ENCODE data around the gene NEGR1. TPM values are rescaled to one million over a fixed set of nuclear protein-coding genes. Genes with fewer than 3 reads are reported as not detected.

NEGR1 gene
- total and polyA plus RNA-seq, 7 donors, result 0.69 to 69.2 (median 42.5) TPM

- Histone ChIP-seq H3K27me3 (no peaks in the 10 kb centered on the region), H3K9me3 (no peaks in the 10 kb centered on the region), H3K36me3 (no peaks in the 10 kb centered on the region), H3K27ac (no peak overlapping the region), H3K4me1 (no peaks in the 10 kb centered on the region), H3K4me3 (no peak overlapping the region)
- 33 to 54% methylated on average over 3 of the region's 3 CpGs for WGBS, 2 donors
- DNase-seq, result no peak
- no peak for TF ChIP-seq CTCF (IDR thresholded peaks at IDR 0.05)
- TF ChIP-seq EP300 (IDR thresholded peaks at IDR 0.05), result no peak
- no peak for TF ChIP-seq POLR2A (IDR thresholded peaks at IDR 0.05)
- no peak for TF ChIP-seq POLR2AphosphoS5 (IDR thresholded peaks at IDR 0.05)
- intact Hi-C loops (cut with DNase I), result no loop called here
Observed at GRCh38 chr1:71882226-71882625, 400.1 kb downstream of the NEGR1 start.

- no peak for DNase-seq
- Histone ChIP-seq H3K27me3 (no peaks in the 10 kb centered on the region), H3K4me1 (no peaks in the 10 kb centered on the region), H3K27ac (no peak overlapping the region), H3K4me3 (no peak overlapping the region), H3K9me3 (no peaks in the 10 kb centered on the region), H3K36me3 (no peaks in the 10 kb centered on the region)
- intact Hi-C loops (cut with DNase I), result no loop called here
- TF ChIP-seq POLR2AphosphoS5 (IDR thresholded peaks at IDR 0.05) (no peak), EP300 (IDR thresholded peaks at IDR 0.05) (no peak)
Observed at GRCh38 chr1:71881611-71882010, 400.7 kb downstream of the NEGR1 start.

GRCh38 chr1:71869326-71869725, 413.0 kb downstream of the NEGR1 start:
- TF ChIP-seq EP300 (IDR thresholded peaks at IDR 0.05) (no peak), POLR2A (IDR thresholded peaks at IDR 0.05) (no peak), POLR2AphosphoS5 (IDR thresholded peaks at IDR 0.05) (no peak), CTCF (IDR thresholded peaks at IDR 0.05) (no peak)

GRCh38 chr1:71862756-71863155, 419.6 kb downstream of the NEGR1 start:
- DNase-seq, result no peak
- Histone ChIP-seq H3K9me3 (peaks cover 0 to 3% (median 0%) of the 10 kb centered on the region in 4 donors), H3K4me1 (peaks cover 0 to 13% (median 0%) of the 10 kb centered on the region in 4 donors), H3K36me3 (no peaks in the 10 kb centered on the region), H3K27me3 (no peaks in the 10 kb centered on the region), H3K4me3 (no peak overlapping the region), H3K27ac (no peak overlapping the region)
- WGBS, 2 donors, result 80 to 83% methylated on average over 2 of the region's 2 CpGs
- TF ChIP-seq CTCF (IDR thresholded peaks at IDR 0.05) (no peak), POLR2A (IDR thresholded peaks at IDR 0.05) (no peak), POLR2AphosphoS5 (IDR thresholded peaks at IDR 0.05) (no peak), EP300 (IDR thresholded peaks at IDR 0.05) (no peak)
- intact Hi-C loops (cut with DNase I), result no loop called here

More at GRCh38 chr1:71869326-71869725, 413.0 kb downstream of the NEGR1 start:
- Histone ChIP-seq H3K9me3 (peaks cover 0 to 3% (median 0%) of the 10 kb centered on the region in 4 donors), H3K4me3 (no peak overlapping the region), H3K27me3 (no peaks in the 10 kb centered on the region), H3K27ac (no peak overlapping the region), H3K36me3 (no peaks in the 10 kb centered on the region), H3K4me1 (no peaks in the 10 kb centered on the region)
- intact Hi-C loops (cut with DNase I), result no loop called here
- no peak for DNase-seq

- H3K4me3 ChIP-seq, result no peak overlapping the region
- H3K36me3 ChIP-seq, result no peaks in the 10 kb centered on the region
- intact Hi-C loops (cut with DNase I), result no loop called here
- H3K9me3 ChIP-seq, result peaks cover 0 to 3% (median 0%) of the 10 kb centered on the region in 4 donors
- no peaks in the 10 kb centered on the region for H3K27me3 ChIP-seq
- H3K27ac ChIP-seq, result no peak overlapping the region
- TF ChIP-seq POLR2A (IDR thresholded peaks at IDR 0.05) (no peak), EP300 (IDR thresholded peaks at IDR 0.05) (no peak), CTCF (IDR thresholded peaks at IDR 0.05) (no peak), POLR2AphosphoS5 (IDR thresholded peaks at IDR 0.05) (no peak)
- no peak for DNase-seq
- H3K4me1 ChIP-seq, result peaks cover 0 to 15% (median 0%) of the 10 kb centered on the region in 4 donors
Observed at GRCh38 chr1:71861022-71861421, 421.3 kb downstream of the NEGR1 start.
